HTR-8/SVneo (cell line): ENCODE results near the gene ZNHIT1.

Source experiments
- DNase-seq: peaks from one replicate; pipeline ENCODE4 v3.0.0; 2011; ENCODE audit warnings: low spot score, mixed read lengths; ENCODE audit not compliant: insufficient read length
- FAIRE-seq: peaks from 2 replicates; lab custom pipeline; 2011; peaks lifted over from hg19 to GRCh38; lab: Jason Lieb, UNC

Gene ZNHIT1

GRCh38 chr7:101217388-101218235 is at the start of gene ZNHIT1, which contains the start of gene PLOD3:
TSS of gene ZNHIT1 (plus strand) at chr7:101218165. CDS start at chr7:101218196, 31 bp downstream.
TSS of gene PLOD3 (minus strand) at chr7:101217581. CDS start at chr7:101217274, 307 bp downstream.
- DNase-seq (peak; percentile 95), FAIRE-seq (no peak)

GRCh38 chr7:101168412-101169049 is 49.4 kb upstream of the ZNHIT1 start:
- FAIRE-seq (no peak), DNase-seq (no peak)

GRCh38 chr7:101169110-101169837 is 48.7 kb upstream of the ZNHIT1 start:
- FAIRE-seq (no peak), DNase-seq (no peak)

GRCh38 chr7:101169838-101170551 is 48.0 kb upstream of the ZNHIT1 start:
- DNase-seq (no peak), FAIRE-seq (no peak)

- DNase-seq (no peak), FAIRE-seq (no peak)
These were observed 47.1 kb upstream of the ZNHIT1 start for GRCh38 chr7:101170617-101171441.

- no peak for FAIRE-seq
- no peak for DNase-seq
These were observed 46.5 kb upstream of the ZNHIT1 start for GRCh38 chr7:101171442-101171837.

- DNase-seq (no peak), FAIRE-seq (no peak)
These were observed 45.7 kb upstream of the ZNHIT1 start for GRCh38 chr7:101172005-101172853.

GRCh38 chr7:101172854-101173751 is 44.9 kb upstream of the ZNHIT1 start:
- FAIRE-seq (peak; percentile 67), DNase-seq (no peak)

- no peak for FAIRE-seq
- no peak for DNase-seq
These were observed 44.2 kb upstream of the ZNHIT1 start for GRCh38 chr7:101173752-101174244.

GRCh38 chr7:101174322-101174854 is 43.6 kb upstream of the ZNHIT1 start:
- no peak for DNase-seq
- no peak for FAIRE-seq

GRCh38 chr7:101175664-101176063 is 42.3 kb upstream of the ZNHIT1 start:
- FAIRE-seq = no peak
- DNase-seq = no peak

GRCh38 chr7:101177644-101178043 is 40.3 kb upstream of the ZNHIT1 start:
- no peak for DNase-seq
- FAIRE-seq = no peak

GRCh38 chr7:101179117-101179516 is 38.8 kb upstream of the ZNHIT1 start:
- no peak for DNase-seq
- no peak for FAIRE-seq

- FAIRE-seq (no peak), DNase-seq (no peak)
These were observed 38.3 kb upstream of the ZNHIT1 start for GRCh38 chr7:101179713-101180112.

GRCh38 chr7:101180130-101180755 is 37.7 kb upstream of the ZNHIT1 start, which contains the start of gene NAT16:
TSS of gene NAT16 (minus strand) at chr7:101180293. CDS start at chr7:101174807, 5,486 bp downstream.
- FAIRE-seq (no peak), DNase-seq (no peak)

- DNase-seq = no peak
- no peak for FAIRE-seq
These were observed 32.6 kb upstream of the ZNHIT1 start for GRCh38 chr7:101185258-101185839.
